Panc1 (cell line): ENCODE measurements around the gene GOLGA1.

Source experiments
- TF ChIP-seq, protein P1 (sequence below), 2 experiments: IDR thresholded peaks; 2 replicates each; pipeline ENCODE4 v1.6.1; 2011 to 2012; ENCODE audit warnings: low read depth in 2 of 2, control low read depth in 1 of 2, low read length in 1 of 2, mild to moderate bottlenecking in 1 of 2, moderate library complexity in 1 of 2; ENCODE audit not compliant: insufficient read depth in 1 of 2
- TF ChIP-seq, protein P2 (sequence below): fragments of 450-650 bp; IDR thresholded peaks from 2 replicates; pipeline ENCODE4 v1.5.1; 2017; ENCODE audit warnings: mild to moderate bottlenecking

DNA sequence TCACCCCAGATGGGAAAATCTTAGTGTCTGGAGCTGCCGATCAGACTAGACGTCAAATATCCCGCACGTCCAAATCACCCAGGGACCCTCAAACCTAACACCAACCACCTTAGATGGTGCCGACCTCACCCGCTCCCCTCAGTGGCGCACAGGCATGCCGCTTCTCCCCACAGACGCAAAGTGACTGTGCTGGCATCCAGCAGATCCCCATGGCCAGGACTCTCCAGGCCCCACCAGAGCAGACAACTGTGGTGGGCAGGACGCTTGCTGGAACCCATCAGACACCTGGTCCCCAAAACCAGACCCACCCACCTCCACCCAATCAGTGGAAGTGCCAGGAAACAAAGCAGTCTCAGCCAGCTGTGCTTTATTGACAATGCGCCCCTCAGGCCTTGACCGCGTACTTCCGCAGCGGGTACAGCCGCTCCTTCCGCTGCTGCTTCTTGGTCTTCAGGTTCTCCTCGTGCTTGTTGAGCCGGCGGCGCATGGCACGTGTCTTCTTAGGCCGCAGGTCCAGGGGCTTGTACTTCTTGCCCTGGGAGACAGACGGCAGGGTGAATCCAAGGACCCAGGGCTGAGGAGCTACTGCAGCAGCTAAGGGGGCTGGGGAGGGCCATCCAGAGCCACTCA is 83.2 kb downstream of the GOLGA1 start:
- TF ChIP-seq, protein P1, sequence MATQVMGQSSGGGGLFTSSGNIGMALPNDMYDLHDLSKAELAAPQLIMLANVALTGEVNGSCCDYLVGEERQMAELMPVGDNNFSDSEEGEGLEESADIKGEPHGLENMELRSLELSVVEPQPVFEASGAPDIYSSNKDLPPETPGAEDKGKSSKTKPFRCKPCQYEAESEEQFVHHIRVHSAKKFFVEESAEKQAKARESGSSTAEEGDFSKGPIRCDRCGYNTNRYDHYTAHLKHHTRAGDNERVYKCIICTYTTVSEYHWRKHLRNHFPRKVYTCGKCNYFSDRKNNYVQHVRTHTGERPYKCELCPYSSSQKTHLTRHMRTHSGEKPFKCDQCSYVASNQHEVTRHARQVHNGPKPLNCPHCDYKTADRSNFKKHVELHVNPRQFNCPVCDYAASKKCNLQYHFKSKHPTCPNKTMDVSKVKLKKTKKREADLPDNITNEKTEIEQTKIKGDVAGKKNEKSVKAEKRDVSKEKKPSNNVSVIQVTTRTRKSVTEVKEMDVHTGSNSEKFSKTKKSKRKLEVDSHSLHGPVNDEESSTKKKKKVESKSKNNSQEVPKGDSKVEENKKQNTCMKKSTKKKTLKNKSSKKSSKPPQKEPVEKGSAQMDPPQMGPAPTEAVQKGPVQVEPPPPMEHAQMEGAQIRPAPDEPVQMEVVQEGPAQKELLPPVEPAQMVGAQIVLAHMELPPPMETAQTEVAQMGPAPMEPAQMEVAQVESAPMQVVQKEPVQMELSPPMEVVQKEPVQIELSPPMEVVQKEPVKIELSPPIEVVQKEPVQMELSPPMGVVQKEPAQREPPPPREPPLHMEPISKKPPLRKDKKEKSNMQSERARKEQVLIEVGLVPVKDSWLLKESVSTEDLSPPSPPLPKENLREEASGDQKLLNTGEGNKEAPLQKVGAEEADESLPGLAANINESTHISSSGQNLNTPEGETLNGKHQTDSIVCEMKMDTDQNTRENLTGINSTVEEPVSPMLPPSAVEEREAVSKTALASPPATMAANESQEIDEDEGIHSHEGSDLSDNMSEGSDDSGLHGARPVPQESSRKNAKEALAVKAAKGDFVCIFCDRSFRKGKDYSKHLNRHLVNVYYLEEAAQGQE (IDR thresholded peaks at IDR 0.05; ENCODE audit: insufficient read depth in 1 of 2, low read depth in 2 of 2, low read length in 1 of 2), result no peak
- TF ChIP-seq, protein P2, sequence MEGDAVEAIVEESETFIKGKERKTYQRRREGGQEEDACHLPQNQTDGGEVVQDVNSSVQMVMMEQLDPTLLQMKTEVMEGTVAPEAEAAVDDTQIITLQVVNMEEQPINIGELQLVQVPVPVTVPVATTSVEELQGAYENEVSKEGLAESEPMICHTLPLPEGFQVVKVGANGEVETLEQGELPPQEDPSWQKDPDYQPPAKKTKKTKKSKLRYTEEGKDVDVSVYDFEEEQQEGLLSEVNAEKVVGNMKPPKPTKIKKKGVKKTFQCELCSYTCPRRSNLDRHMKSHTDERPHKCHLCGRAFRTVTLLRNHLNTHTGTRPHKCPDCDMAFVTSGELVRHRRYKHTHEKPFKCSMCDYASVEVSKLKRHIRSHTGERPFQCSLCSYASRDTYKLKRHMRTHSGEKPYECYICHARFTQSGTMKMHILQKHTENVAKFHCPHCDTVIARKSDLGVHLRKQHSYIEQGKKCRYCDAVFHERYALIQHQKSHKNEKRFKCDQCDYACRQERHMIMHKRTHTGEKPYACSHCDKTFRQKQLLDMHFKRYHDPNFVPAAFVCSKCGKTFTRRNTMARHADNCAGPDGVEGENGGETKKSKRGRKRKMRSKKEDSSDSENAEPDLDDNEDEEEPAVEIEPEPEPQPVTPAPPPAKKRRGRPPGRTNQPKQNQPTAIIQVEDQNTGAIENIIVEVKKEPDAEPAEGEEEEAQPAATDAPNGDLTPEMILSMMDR, result no peak
